Measurements from ENCODE around the gene PGAM2.

DNA sequence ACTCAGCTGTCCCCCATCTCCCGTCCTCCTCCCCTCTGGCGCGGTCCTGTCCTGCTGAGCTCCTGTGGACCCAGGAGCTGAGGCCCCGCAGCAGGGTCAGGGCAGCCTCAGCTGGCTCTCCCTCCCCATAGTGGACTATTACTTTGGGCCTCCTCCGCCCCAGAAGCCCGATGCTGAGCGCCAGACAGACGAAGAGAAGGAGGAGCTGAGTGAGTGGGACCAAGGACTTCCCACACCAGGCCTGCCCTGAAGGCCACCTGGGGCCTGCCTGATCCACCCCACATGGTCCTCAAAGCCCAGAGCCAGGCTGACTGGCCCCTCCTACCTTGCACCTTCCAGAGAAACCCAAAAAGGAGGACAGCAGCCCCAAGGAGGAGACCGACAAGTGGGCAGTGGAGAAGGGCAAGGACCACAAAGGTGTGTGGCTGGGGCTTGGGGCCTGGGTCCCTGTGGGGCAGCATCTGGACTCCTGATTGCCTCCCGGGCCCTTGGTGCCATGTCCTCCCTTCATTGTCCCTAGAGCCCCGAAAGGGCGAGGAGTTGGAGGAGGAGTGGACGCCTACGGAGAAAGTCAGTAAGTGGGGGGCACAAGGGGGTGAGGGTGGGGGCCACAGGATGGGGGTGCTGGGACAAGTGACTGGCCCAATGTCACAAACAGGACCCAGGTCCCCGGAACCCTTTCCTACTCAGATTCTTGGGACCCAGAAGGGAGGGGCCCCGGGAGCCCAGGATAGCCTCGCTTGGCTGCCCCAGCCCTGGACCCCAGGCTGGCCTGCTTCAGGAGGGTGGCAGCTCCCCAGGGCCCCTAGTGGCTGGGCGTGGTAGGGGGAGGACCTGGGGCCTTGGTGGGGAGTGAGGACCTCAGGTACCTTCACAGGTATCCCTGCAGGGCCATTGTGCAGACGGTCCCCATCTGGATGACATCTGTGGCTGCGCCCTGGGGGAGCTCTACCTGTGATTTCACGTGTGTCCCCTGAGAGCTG lies 43.7 kb upstream of the PGAM2 start:
- TF ChIP-seq EZH2 (IDR thresholded peaks at IDR 0.05; ENCODE audit: low read depth), result no peak
- TF ChIP-seq CTCF (conservative IDR thresholded peaks at IDR 0.05), result no peak
